SK-N-SH treated with all-trans-retinoic acid at 6 μM for 48 hours (cell line): ENCODE measurements around the gene CRMP1.

Experiments
- ATAC-seq: fragments of 200-7000 bp; cut with Tn5 transposase; 3 replicates; pipeline ENCODE4 v1.9.1; 2020; ENCODE audit warnings: mild to moderate bottlenecking, moderate library complexity
- ARNTL ChIP-seq: fragments of 450-650 bp; formaldehyde crosslinking; IDR thresholded peaks from 2 replicates; pipeline ENCODE4 v1.5.0; 2020; ENCODE audit warnings: low read depth, mild to moderate bottlenecking, moderate library complexity, borderline replicate concordance
- BACH2 ChIP-seq: fragments of 250-450 bp; sonication (Bioruptor Pico); IDR thresholded peaks from 2 replicates; pipeline ENCODE4 v1.9.0; 2021; ENCODE audit warnings: mild to moderate bottlenecking, borderline replicate concordance
- CREB5 ChIP-seq: fragments of 250-450 bp; sonication (Bioruptor Pico); IDR thresholded peaks from 2 replicates; pipeline ENCODE4 v1.5.1; 2020; ENCODE audit warnings: low read depth, mild to moderate bottlenecking, moderate library complexity
- CSDC2 ChIP-seq: fragments of 250-450 bp; sonication (Bioruptor Pico); IDR thresholded peaks from 2 replicates; pipeline ENCODE4 v1.5.0; 2020; ENCODE audit warnings: mild to moderate bottlenecking, moderate library complexity
- CSRNP3 ChIP-seq: fragments of 250-450 bp; sonication (Bioruptor Pico); IDR thresholded peaks from 2 replicates; pipeline ENCODE4 v1.5.1; 2021; ENCODE audit warnings: mild to moderate bottlenecking, moderate library complexity
- ESRRG ChIP-seq: fragments of 250-450 bp; sonication (Bioruptor Pico); IDR thresholded peaks from 2 replicates; pipeline ENCODE4 v1.6.1; 2021; ENCODE audit warnings: mild to moderate bottlenecking
- ISL1 ChIP-seq: fragments of 250-450 bp; sonication (Bioruptor Pico); IDR thresholded peaks from 2 replicates; pipeline ENCODE4 v2.1.2; 2022; ENCODE audit warnings: mild to moderate bottlenecking, moderate library complexity
- OSR1 ChIP-seq: fragments of 250-450 bp; sonication (Bioruptor Pico); IDR thresholded peaks from 2 replicates; pipeline ENCODE4 v1.8.0; 2022; ENCODE audit warnings: moderate library complexity, mild to moderate bottlenecking, inconsistent platforms
- PATZ1 ChIP-seq: fragments of 250-450 bp; sonication (Bioruptor Pico); IDR thresholded peaks from 2 replicates; pipeline ENCODE4 v1.8.0; 2020; ENCODE audit warnings: mild to moderate bottlenecking, moderate library complexity, borderline replicate concordance
- PPARA ChIP-seq: fragments of 250-450 bp; sonication (Bioruptor Pico); IDR thresholded peaks from 2 replicates; pipeline ENCODE4 v1.5.0; 2020; ENCODE audit warnings: mild to moderate bottlenecking, borderline replicate concordance
- RARB ChIP-seq: fragments of 250-450 bp; sonication (Bioruptor Pico); IDR thresholded peaks from 2 replicates; pipeline ENCODE4 v1.8.0; 2021; ENCODE audit warnings: mild to moderate bottlenecking, moderate library complexity
- SNAI2 ChIP-seq: fragments of 250-450 bp; sonication (Bioruptor Pico); IDR thresholded peaks from 2 replicates; pipeline ENCODE4 v1.5.0; 2020; ENCODE audit warnings: mild to moderate bottlenecking, moderate library complexity
- TCF4 ChIP-seq: fragments of 250-450 bp; sonication (Bioruptor Pico); IDR thresholded peaks from 2 replicates; pipeline ENCODE4 v1.8.0; 2021; ENCODE audit warnings: mild to moderate bottlenecking, moderate library complexity, borderline replicate concordance
- TOX ChIP-seq: fragments of 250-450 bp; sonication (Bioruptor Pico); IDR thresholded peaks from 2 replicates; pipeline ENCODE4 v1.8.0; 2021; ENCODE audit warnings: mild to moderate bottlenecking, moderate library complexity, borderline replicate concordance
- TSHZ2 ChIP-seq: fragments of 250-450 bp; sonication (Bioruptor Pico); IDR thresholded peaks from 2 replicates; pipeline ENCODE4 v1.5.0; 2020; ENCODE audit warnings: mild to moderate bottlenecking, moderate library complexity
- ZC3H10 ChIP-seq: fragments of 250-450 bp; sonication (Bioruptor Pico); IDR thresholded peaks from 2 replicates; pipeline ENCODE4 v1.5.1; 2021; ENCODE audit warnings: mild to moderate bottlenecking, moderate library complexity
- ZFP3 ChIP-seq: fragments of 250-450 bp; sonication (Bioruptor Pico); IDR thresholded peaks from 2 replicates; pipeline ENCODE4 v1.5.0; 2020; ENCODE audit warnings: mild to moderate bottlenecking, moderate library complexity
- ZFP30 ChIP-seq: fragments of 450-650 bp; formaldehyde crosslinking; IDR thresholded peaks from 2 replicates; pipeline ENCODE4 v1.5.0; 2022; ENCODE audit warnings: mild to moderate bottlenecking, moderate library complexity
- ZNF565 ChIP-seq: fragments of 450-650 bp; formaldehyde crosslinking; conservative IDR thresholded peaks from 2 replicates; pipeline ENCODE4 v1.5.0; 2020; ENCODE audit warnings: low read depth, mild to moderate bottlenecking, moderate library complexity
- ZNF70 ChIP-seq: fragments of 450-650 bp; formaldehyde crosslinking; IDR thresholded peaks from 2 replicates; pipeline ENCODE4 v1.5.0; 2020; ENCODE audit warnings: mild to moderate bottlenecking, moderate library complexity
- ZNF8 ChIP-seq: fragments of 450-650 bp; formaldehyde crosslinking; IDR thresholded peaks from 2 replicates; pipeline ENCODE4 v1.5.0; 2020; ENCODE audit warnings: mild to moderate bottlenecking, moderate library complexity

The CRMP1 gene

GRCh38 chr4:5870701-5871100, 22.2 kb downstream of the CRMP1 start:
- no peak for TF ChIP-seq RARB
- no peak for TF ChIP-seq BACH2 (CRISPR knock-in tag)
- no peak for TF ChIP-seq TCF4 (CRISPR knock-in tag)
- TF ChIP-seq ZNF70 = no peak
- TF ChIP-seq ZC3H10 (CRISPR knock-in tag) = no peak
- no peak for TF ChIP-seq CSRNP3 (CRISPR knock-in tag)
- no peak for TF ChIP-seq PATZ1 (CRISPR knock-in tag)
- no peak for TF ChIP-seq ISL1
- no peak for TF ChIP-seq CREB5 (CRISPR knock-in tag)
- no peak for TF ChIP-seq ZNF565 (CRISPR knock-in tag)
- TF ChIP-seq ZFP30 = no peak
- no peak for TF ChIP-seq TOX
- no peak for TF ChIP-seq ZFP3
- no peak for TF ChIP-seq CSDC2 (CRISPR knock-in tag)
- TF ChIP-seq ZNF8 (CRISPR knock-in tag) = no peak
- no peak for TF ChIP-seq ESRRG (CRISPR knock-in tag)
- TF ChIP-seq SNAI2 (CRISPR knock-in tag) = no peak
- TF ChIP-seq TSHZ2 (CRISPR knock-in tag) = no peak
- TF ChIP-seq, all 23 proteins: peak for 0
- ATAC-seq = no peak

GRCh38 chr4:5869966-5870619, 22.8 kb downstream of the CRMP1 start:
- TF ChIP-seq ESRRG (CRISPR knock-in tag) (no peak), TCF4 (CRISPR knock-in tag) (no peak), BACH2 (CRISPR knock-in tag) (no peak), CSRNP3 (CRISPR knock-in tag) (no peak), ZNF70 (no peak), PPARA (no peak), TOX (no peak), ISL1 (no peak), ARNTL (no peak), CREB5 (CRISPR knock-in tag) (no peak), PATZ1 (CRISPR knock-in tag) (no peak), OSR1 (CRISPR knock-in tag) (no peak), CSDC2 (CRISPR knock-in tag) (no peak)
- ATAC-seq = no peak
